HepG2 (cell line): ENCODE data around the gene SSU72. TPM values are rescaled to one million over a fixed set of nuclear protein-coding genes. Genes with fewer than 3 reads are reported as not detected.

Experiments
- ATAC-seq: fragments of 200-7000 bp; cut with Tn5 transposase; 3 replicates; pipeline ENCODE4 v1.9.1; 2020; ENCODE audit warnings: mild to moderate bottlenecking, moderate library complexity
- BruUV-seq: library from RNA; stranded (reverse); fragments of 400-500 nt; replicated peaks from 2 replicates; lab custom pipeline; 2021; lab: Mats Ljungman, UMichigan
- CTCF ChIA-PET: fragments of 300-600 bp; formaldehyde crosslinking; extraction: SDS; loops from one replicate; lab custom pipeline; 2021; ENCODE audit warnings: low total read pairs, inconsistent platforms, low intra/inter-chr PET ratio; lab: Yijun Ruan, JAX
- POLR2A ChIA-PET: fragments of 350-600 bp; sonication (Branson Sonifier 250); formaldehyde crosslinking; loops from one replicate; lab custom pipeline; 2020; ENCODE audit warnings: antibody characterized with exemption, inconsistent platforms; lab: Yijun Ruan, JAX
- DNase-seq: peaks from one replicate; pipeline ENCODE4 v3.0.0-alpha.2; 2015; ENCODE audit warnings: low spot score
- FAIRE-seq: peaks from 3 replicates; lab custom pipeline; 2011; peaks lifted over from hg19 to GRCh38; lab: Jason Lieb, UNC
- H2AFZ ChIP-seq: one replicate; pipeline ENCODE4 v1.6.1; 2011; ENCODE audit warnings: low read length, inconsistent platforms
- H3K27ac ChIP-seq: fragments of 300-600 bp; 3 replicates; pipeline ENCODE4 v1.8.0; 2011; ENCODE audit warnings: mixed run types, mild to moderate bottlenecking, mixed read lengths, low read length, inconsistent platforms; ENCODE audit not compliant: insufficient read depth; ENCODE audit errors: extremely low read length
- H3K27me3 ChIP-seq, 2 experiments: fragments of 200-600 bp in 1 of 2; 2 replicates in 1 of 2; 3 replicates in 1 of 2; pipeline versions ENCODE4 v1.6.0 to v1.8.0; 2011; ENCODE audit warnings: low read length in 2 of 2, mild to moderate bottlenecking in 2 of 2, moderate library complexity in 2 of 2, inconsistent platforms in 1 of 2; ENCODE audit not compliant: insufficient read depth in 2 of 2, control insufficient read depth in 1 of 2
- H3K36me3 ChIP-seq, 2 experiments: fragments of 200-600 bp in 1 of 2; replicated peaks in 1 of 2; 2 replicates in 1 of 2; 3 replicates in 1 of 2; pipeline versions ENCODE4 v1.5.1 to v1.8.0; 2011; ENCODE audit warnings: low read length in 2 of 2, inconsistent platforms in 1 of 2; ENCODE audit not compliant: insufficient read depth in 2 of 2, control insufficient read depth in 1 of 2
- H3K4me1 ChIP-seq: 2 replicates; pipeline ENCODE4 v1.5.1; 2012; ENCODE audit warnings: low read length, inconsistent platforms; ENCODE audit not compliant: insufficient read depth
- H3K4me2 ChIP-seq: 2 replicates; pipeline ENCODE4 v1.6.0; 2011; ENCODE audit warnings: low read depth, low read length, inconsistent platforms
- H3K4me3 ChIP-seq, 3 experiments: fragments of 200-600 bp in 1 of 3; sonication (generic), shearing (Covaris generic) in 1 of 3; replicated peaks in 1 of 3; 2 replicates each; pipeline ENCODE4 v1.5.1; 2011 to 2016; ENCODE audit warnings: low read length in 3 of 3, inconsistent platforms in 2 of 3, low read depth in 2 of 3, mild to moderate bottlenecking in 2 of 3, control low read depth in 1 of 3, mixed read lengths in 1 of 3; ENCODE audit not compliant: insufficient read depth in 1 of 3
- H3K79me2 ChIP-seq: one replicate; pipeline ENCODE4 v1.6.1; 2011; ENCODE audit warnings: low read length, inconsistent platforms; ENCODE audit not compliant: insufficient read depth
- H3K9ac ChIP-seq: 2 replicates; pipeline ENCODE4 v1.6.0; 2011; ENCODE audit warnings: mild to moderate bottlenecking, low read depth, low read length, inconsistent platforms; ENCODE audit not compliant: insufficient read depth
- H3K9me3 ChIP-seq: 2 replicates; pipeline ENCODE4 v1.5.1; 2012; ENCODE audit warnings: mild to moderate bottlenecking, low read length
- H4K20me1 ChIP-seq: 2 replicates; pipeline ENCODE4 v1.6.0; 2011; ENCODE audit warnings: inconsistent platforms, mild to moderate bottlenecking, low read length, moderate library complexity; ENCODE audit not compliant: insufficient read depth
- ARID2 ChIP-seq: sonication (generic); formaldehyde crosslinking; IDR thresholded peaks from 2 replicates; pipeline ENCODE4 v1.8.1; 2022; ENCODE audit warnings: mild to moderate bottlenecking, missing genetic modification reagents, borderline replicate concordance
- GABPA ChIP-seq, 2 experiments: IDR thresholded peaks; 2 replicates each; pipeline ENCODE4 v1.6.1; 2011 to 2016; ENCODE audit warnings: low read depth in 2 of 2, low read length in 1 of 2, missing biosample characterization in 1 of 2, missing genetic modification characterization in 1 of 2
- GATAD2A ChIP-seq: IDR thresholded peaks from 2 replicates; pipeline ENCODE4 v1.6.1; 2016
- HDAC6 ChIP-seq: fragments of 200-600 bp; sonication (generic); IDR thresholded peaks from 2 replicates; pipeline ENCODE4 v1.7.0; 2017; ENCODE audit warnings: mild to moderate bottlenecking, antibody characterized with exemption, low read length, low read depth
- HES4 ChIP-seq: sonication (generic); formaldehyde crosslinking; IDR thresholded peaks from 2 replicates; pipeline ENCODE4 v1.9.0; 2021; ENCODE audit warnings: mild to moderate bottlenecking, missing genetic modification reagents, borderline replicate concordance
- HNF4A ChIP-seq: sonication (generic); formaldehyde crosslinking; IDR thresholded peaks from 2 replicates; pipeline ENCODE4 v1.4.0; 2020; ENCODE audit warnings: missing genetic modification reagents
- IKZF1 ChIP-seq: fragments of 450-650 bp; IDR thresholded peaks from 2 replicates; pipeline ENCODE4 v1.7.1; 2016
- KDM6A ChIP-seq: IDR thresholded peaks from 2 replicates; pipeline ENCODE4 v1.6.1; 2016; ENCODE audit warnings: low read depth
- NFIC ChIP-seq: IDR thresholded peaks from 2 replicates; pipeline ENCODE4 v1.6.1; 2012; ENCODE audit warnings: mild to moderate bottlenecking, low read length, inconsistent platforms
- SOX13 ChIP-seq, 3 experiments: fragments of 450-650 bp in 1 of 3; sonication (generic) in 1 of 3; formaldehyde crosslinking in 1 of 3; IDR thresholded peaks in 2 of 3; conservative IDR thresholded peaks in 1 of 3; 2 replicates each; pipeline versions ENCODE4 v1.5.0 to v1.6.1; 2016 to 2020; ENCODE audit warnings: antibody characterized with exemption in 1 of 3, mild to moderate bottlenecking in 1 of 3, missing compliant biosample characterization in 1 of 3, missing genetic modification reagents in 1 of 3, moderate library complexity in 1 of 3
- ZBTB2 ChIP-seq: sonication (generic); formaldehyde crosslinking; IDR thresholded peaks from 2 replicates; pipeline ENCODE4 v1.8.0; 2022; ENCODE audit warnings: low read depth, missing genetic modification reagents
- ZBTB21 ChIP-seq: sonication (generic); formaldehyde crosslinking; IDR thresholded peaks from 2 replicates; pipeline ENCODE4 v1.4.0; 2020; ENCODE audit warnings: missing genetic modification reagents
- ZFP37 ChIP-seq: sonication (generic); formaldehyde crosslinking; IDR thresholded peaks from 2 replicates; pipeline ENCODE4 v1.4.0; 2020; ENCODE audit warnings: missing genetic modification reagents, borderline replicate concordance
- ZFP41 ChIP-seq: sonication (generic); formaldehyde crosslinking; IDR thresholded peaks from 2 replicates; pipeline ENCODE4 v1.4.0; 2020; ENCODE audit warnings: mild to moderate bottlenecking, missing genetic modification reagents, borderline replicate concordance
- ZNF121 ChIP-seq: sonication (generic); formaldehyde crosslinking; IDR thresholded peaks from 2 replicates; pipeline ENCODE4 v1.5.0; 2020; ENCODE audit warnings: mild to moderate bottlenecking, missing genetic modification reagents
- ZNF256 ChIP-seq: sonication (generic); formaldehyde crosslinking; conservative IDR thresholded peaks from 2 replicates; pipeline ENCODE4 v1.4.0; 2020; ENCODE audit warnings: missing genetic modification reagents
- ZNF326 ChIP-seq: sonication (generic); formaldehyde crosslinking; IDR thresholded peaks from 2 replicates; pipeline ENCODE4 v1.4.0; 2020; ENCODE audit warnings: missing genetic modification reagents, borderline replicate concordance
- ZNF580 ChIP-seq: IDR thresholded peaks from 2 replicates; pipeline ENCODE4 v1.6.1; 2016; ENCODE audit warnings: low read depth, borderline replicate concordance
- WGBS: methylation state at CpG from one replicate; pipeline ENCODE4 v1.1.6; 2017; ENCODE audit warnings: low lambda C conversion rate; 5-methylcytosine and 5-hydroxymethylcytosine counted together
- in situ Hi-C: cut with HindIII; loops from 2 replicates; pipeline ENCODE4 v1.10.0; 2017; ENCODE audit warnings: low pct_unique_long_range_greater_than_20kb; ENCODE audit not compliant: extremely low pct_ligation_motif_present
- intact Hi-C: fragments of 100-400 bp; cut with micrococcal nuclease; formaldehyde crosslinking; loops from one replicate; pipeline ENCODE4 v1.10.0; 2022; ENCODE audit not compliant: unreplicated experiment
- polyA plus RNA-seq, 8 experiments: library from polyadenylated mRNA; depleted of rRNA in 3 of 8; stranded (reverse) in 7 of 8; unstranded in 1 of 8; fragments of >200 nt; fragmentation: Illumina TruSeq in 4 of 8; extraction: Trizol in 4 of 8; gene quantifications; 2 replicates each; pipeline versions ENCODE4 v1.2.1 to v1.2.3, GENCODE V29; 2011 to 2016; ENCODE audit warnings: low read depth in 4 of 8, missing spikeins in 1 of 8, mixed read lengths in 1 of 8; ENCODE audit not compliant: insufficient read depth in 1 of 8
- total RNA-seq, 5 experiments: library from RNA; depleted of rRNA; stranded (reverse); fragments of >200 nt; fragmentation: Illumina TruSeq; extraction: Trizol; gene quantifications; 2 replicates each; pipeline ENCODE4 v1.2.3, GENCODE V29; 2016; ENCODE audit warnings: low read depth in 1 of 5

The SSU72 gene
- total and polyA plus RNA-seq, 2 of the 13 experiments (the other 11 are each of a cell fraction or from before 2014, with no cell fraction given), result 42.8 to 67.1 TPM

GRCh38 chr1:1545946-1546737 is 28.5 kb downstream of the SSU72 start:
- ATAC-seq, result no peak
- H4K20me1 ChIP-seq, result no peaks in the 10 kb centered on the region
- CTCF ChIA-PET, result no interaction called here
- no TSS peak for BruUV-seq
- DNase-seq, result no peak
- H3K79me2 ChIP-seq, result no peaks in the 10 kb centered on the region
- H3K4me1 ChIP-seq, result no peaks in the 10 kb centered on the region
- H3K36me3 ChIP-seq, result peaks cover 5 to 11% of the 10 kb centered on the region in 2 experiments; a peak in 4 of 5 replicates
- H2AFZ ChIP-seq, result no peak overlapping the region
- H3K4me3 ChIP-seq, result no peak overlapping the region
- FAIRE-seq, result no peak
- no peaks in the 10 kb centered on the region for H3K9me3 ChIP-seq
- WGBS, result over 99% methylated on average over 20 of the region's 23 CpGs
- TF ChIP-seq GATAD2A (no peak), HNF4A (CRISPR knock-in tag) (no peak), KDM6A (CRISPR knock-in tag) (no peak), ZNF256 (CRISPR knock-in tag) (no peak), ZNF121 (CRISPR knock-in tag) (no peak), IKZF1 (no peak), ZNF326 (CRISPR knock-in tag) (no peak), ZBTB21 (CRISPR knock-in tag) (no peak), ZFP41 (CRISPR knock-in tag) (no peak)
- TF ChIP-seq, all 625 proteins: peak for 0
- intact Hi-C loops, result no loop called here
- no peak overlapping the region for H3K4me2 ChIP-seq
- H3K27ac ChIP-seq, result no peak overlapping the region
- H3K27me3 ChIP-seq, result no peaks in the 10 kb centered on the region
- H3K9ac ChIP-seq, result no peak overlapping the region
- POLR2A ChIA-PET, result no interaction called here
- in situ Hi-C loops, result no loop called here

GRCh38 chr1:1544544-1544943 is 30.1 kb downstream of the SSU72 start:
- no peak for FAIRE-seq
- Histone ChIP-seq H3K79me2 (no peaks in the 10 kb centered on the region), H3K4me3 (no peak overlapping the region), H2AFZ (no peak overlapping the region), H4K20me1 (no peaks in the 10 kb centered on the region), H3K36me3 (peaks cover 5 to 14% of the 10 kb centered on the region in 2 experiments; a peak in 4 of 5 replicates), H3K4me2 (no peak overlapping the region), H3K27ac (no peak overlapping the region), H3K27me3 (no peaks in the 10 kb centered on the region), H3K4me1 (no peaks in the 10 kb centered on the region), H3K9me3 (no peaks in the 10 kb centered on the region), H3K9ac (no peak overlapping the region)
- WGBS, result 90% methylated on average over 10 of the region's 10 CpGs
- ChIA-PET CTCF (no interaction called here), POLR2A (no interaction called here)
- in situ Hi-C loops, result no loop called here
- no peak for DNase-seq
- intact Hi-C loops, result no loop called here
- no TSS peak for BruUV-seq
- ATAC-seq, result no peak
- TF ChIP-seq GABPA (IDR thresholded peaks at IDR 0.05; ENCODE audit: low read depth, low read length), result no peak
- no peak for TF ChIP-seq GABPA (CRISPR knock-in tag; IDR thresholded peaks at IDR 0.05; ENCODE audit: low read depth)
- no peak for TF ChIP-seq HES4 (CRISPR knock-in tag)
- no peak for TF ChIP-seq ZNF580 (CRISPR knock-in tag)
- no peak for TF ChIP-seq SOX13 (IDR thresholded peaks at IDR 0.05)
- no peak for TF ChIP-seq SOX13 (CRISPR knock-in tag; conservative IDR thresholded peaks at IDR 0.05 in 1 of 2, IDR thresholded peaks at IDR 0.05 in 1 of 2)
- no peak for TF ChIP-seq ZBTB2 (CRISPR knock-in tag)
- TF ChIP-seq HDAC6, result no peak
- TF ChIP-seq NFIC, result no peak
- TF ChIP-seq ARID2 (CRISPR knock-in tag), result no peak
- no peak for TF ChIP-seq ZFP37
